ENCODE data around the gene TSKU. TPM values are rescaled to one million over a fixed set of nuclear protein-coding genes. Genes with fewer than 3 reads are reported as not detected.

The TSKU gene
- total and polyA plus RNA-seq, 2 experiments from 2014 or later = 11.7 to 31.1 TPM

- H3K4me1 Mint-ChIP-seq = peaks cover 39% of the 10 kb centered on the region; the same call in 2 of the 3 replicates
- H3K4me3 Mint-ChIP-seq = no peak overlapping the region
- H3K4me1 ChIP-seq (ENCODE audit: insufficient read depth) = peaks cover 17% of the 10 kb centered on the region
Measured at GRCh38 chr11:76803811-76804600, 20.9 kb downstream of the TSKU start.

More at GRCh38 chr11:76803811-76804600, 20.9 kb downstream of the TSKU start:
- ATAC-seq = no peak
- Histone ChIP-seq H3K36me3 (ENCODE audit: insufficient read depth) (no peaks in the 10 kb centered on the region), H2AFZ (no peak overlapping the region), H3K9me2 (ENCODE audit: insufficient read depth) (no peaks in the 10 kb centered on the region), H3K79me2 (replicated peaks; ENCODE audit: insufficient read depth) (no peaks in the 10 kb centered on the region), H3K27ac (ENCODE audit: low read depth) (no peak overlapping the region), H3K27me3 (ENCODE audit: insufficient read depth) (no peaks in the 10 kb centered on the region), H3K4me3 (no peak overlapping the region), H3K4me2 (no peak overlapping the region), H4K20me1 (replicated peaks; ENCODE audit: insufficient read depth) (no peaks in the 10 kb centered on the region), H3F3A (replicated peaks; ENCODE audit: low read depth) (no peaks in the 10 kb centered on the region)
- TF ChIP-seq CREB1 (CRISPR knock-in tag; IDR thresholded peaks at IDR 0.05; ENCODE audit: low read depth) = no peak
- TF ChIP-seq CTCF (conservative IDR thresholded peaks at IDR 0.05; ENCODE audit: low read depth in 2 of 2) = no peak
- no peak for TF ChIP-seq ETS1 (IDR thresholded peaks at IDR 0.05)
- TF ChIP-seq REST (IDR thresholded peaks at IDR 0.05; ENCODE audit: unreplicated experiment) = no peak
- no peak for TF ChIP-seq ZNF462 (CRISPR knock-in tag; IDR thresholded peaks at IDR 0.05)
- TF ChIP-seq POLR2AphosphoS5 (IDR thresholded peaks at IDR 0.05; ENCODE audit: low read depth) = no peak
- TF ChIP-seq JUNB (IDR thresholded peaks at IDR 0.05; ENCODE audit: unreplicated experiment) = no peak
- TF ChIP-seq ZNF331 (CRISPR knock-in tag; IDR thresholded peaks at IDR 0.05; ENCODE audit: low read depth) = no peak
- TF ChIP-seq EZH2 (IDR thresholded peaks at IDR 0.05; ENCODE audit: low read depth, unreplicated experiment) = no peak
- TF ChIP-seq NANOG (IDR thresholded peaks at IDR 0.05; ENCODE audit: borderline replicate concordance) = no peak
- no peak overlapping the region for H3K27ac Mint-ChIP-seq
- peaks cover 14% of the 10 kb centered on the region for H3K27me3 Mint-ChIP-seq (ENCODE audit: insufficient read depth, low read depth, poor library complexity)
- H3K36me3 Mint-ChIP-seq (ENCODE audit: low read depth) = no peaks in the 10 kb centered on the region; the same call in 2 of the 3 replicates
- H3K9me3 Mint-ChIP-seq = no peaks in the 10 kb centered on the region
- no peak for DNase-seq (ENCODE audit: low spot score)

Data from GM23338 (cell line).